AG04449 (cell line): ENCODE results near the gene SOCS6.

ENCODE experiments used
- CTCF ChIA-PET: fragments of 350-600 bp; formaldehyde crosslinking; extraction: SDS; loops from one replicate; lab custom pipeline; 2021; ENCODE audit warnings: antibody characterized with exemption; lab: Yijun Ruan, JAX
- POLR2A ChIA-PET: fragments of 400-600, 350-600 bp; formaldehyde crosslinking; extraction: SDS; loops from one replicate; lab custom pipeline; 2020; ENCODE audit warnings: antibody characterized with exemption, inconsistent platforms; lab: Yijun Ruan, JAX
- DNase-seq: peaks from one replicate; pipeline ENCODE4 v3.0.0-alpha.2; 2010; ENCODE audit warnings: low read depth, low spot score
- H3K4me3 ChIP-seq: 2 replicates; pipeline ENCODE4 v1.5.1; 2011; ENCODE audit warnings: low read depth, mild to moderate bottlenecking, control low read depth, low read length
- CTCF ChIP-seq: IDR thresholded peaks from one replicate; pipeline ENCODE4 v1.5.1; 2011; ENCODE audit warnings: mild to moderate bottlenecking, moderate library complexity, low read length, control low read depth, inconsistent platforms; ENCODE audit not compliant: insufficient read depth; ENCODE audit errors: missing control alignments

The SOCS6 gene

DNA sequence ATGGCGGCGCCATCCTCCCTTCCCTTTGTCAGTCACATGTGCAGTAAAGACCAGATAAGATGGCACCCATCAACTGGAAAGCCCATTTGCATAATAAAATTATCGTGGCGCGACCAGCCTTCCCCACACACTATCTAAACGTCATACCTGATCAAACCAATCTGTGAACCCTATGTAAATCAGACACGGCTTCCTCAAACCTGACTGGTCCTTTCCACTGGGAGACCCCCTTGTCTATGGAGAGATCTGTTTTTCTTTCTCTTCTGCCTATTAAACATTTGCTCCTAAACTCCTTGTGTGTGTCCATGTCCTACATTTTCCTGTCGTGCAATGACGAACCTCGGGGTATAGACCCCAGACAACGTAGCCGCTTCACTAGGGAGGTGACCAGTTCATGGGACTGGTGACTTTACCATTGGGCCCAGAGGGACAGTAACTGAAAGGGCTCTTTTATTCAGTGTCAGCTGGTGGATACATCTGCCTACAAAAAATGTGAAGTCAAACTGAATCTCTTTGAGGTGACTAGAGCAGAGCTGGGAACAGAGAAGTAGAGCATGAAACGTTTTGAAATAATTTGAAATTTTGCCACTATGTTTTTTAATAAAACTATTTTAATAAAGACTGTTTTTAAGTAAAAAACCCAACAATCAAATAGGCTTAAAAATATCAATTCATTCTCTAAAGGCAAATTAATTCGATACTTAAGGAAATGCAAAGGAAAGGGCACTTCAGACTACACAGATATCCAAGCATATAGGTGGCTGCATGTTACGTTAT lies 87.5 kb downstream of the SOCS6 start:
- H3K4me3 ChIP-seq: no peak overlapping the region
- DNase-seq: no peak
- ChIA-PET CTCF (no interaction called here), POLR2A (no interaction called here)
- no peak for TF ChIP-seq CTCF

DNA sequence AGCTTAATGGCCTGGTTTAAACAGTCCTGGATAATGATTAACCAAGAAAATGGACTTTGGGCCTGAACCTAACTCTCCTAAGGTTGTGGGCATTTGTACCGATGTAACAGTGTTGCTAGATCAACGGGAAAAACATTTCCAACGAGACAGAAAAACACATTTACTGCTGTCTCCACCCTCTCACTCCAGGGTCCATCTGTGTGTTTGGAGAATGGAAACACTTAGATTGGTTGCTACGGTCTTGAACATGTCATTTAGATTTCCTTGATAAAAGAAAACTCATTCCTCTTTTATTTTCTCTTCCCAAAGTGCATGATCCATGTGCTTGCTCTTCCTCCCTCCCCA lies 88.0 kb downstream of the SOCS6 start:
- no peak for DNase-seq
- ChIA-PET CTCF (no interaction called here), POLR2A (no interaction called here)
- TF ChIP-seq CTCF: no peak
- H3K4me3 ChIP-seq: no peak overlapping the region

GRCh38 chr18:70377317-70377799 lies 88.5 kb downstream of the SOCS6 start:
- TF ChIP-seq CTCF: no peak
- no peak overlapping the region for H3K4me3 ChIP-seq
- DNase-seq: no peak
- ChIA-PET POLR2A (no interaction called here), CTCF (no interaction called here)

GRCh38 chr18:70377857-70378701 lies 89.2 kb downstream of the SOCS6 start:
- DNase-seq: no peak
- no peak for TF ChIP-seq CTCF
- CTCF ChIA-PET: no interaction called here
- POLR2A ChIA-PET: no interaction called here
- no peak overlapping the region for H3K4me3 ChIP-seq
